Trophoblast cell (in vitro differentiated cells and primary cell): ENCODE measurements around the gene CPTP.
A peak's percentile ranks its signal among the peaks of the same experiment; 100 is the strongest.

Experiments used
- DNase-seq, 2 donors: peaks; one replicate each; pipeline ENCODE4 v3.0.0-alpha.2; 2016
- H2AFZ ChIP-seq: 2 replicates; pipeline ENCODE4 v1.6.1; 2013; ENCODE audit warnings: low read length, moderate library complexity, mild to moderate bottlenecking; ENCODE audit not compliant: insufficient read depth, poor library complexity
- H2AK5ac ChIP-seq: 2 replicates; pipeline ENCODE4 v1.6.1; 2013; ENCODE audit warnings: mild to moderate bottlenecking, low read length
- H2BK120ac ChIP-seq: 2 replicates; pipeline ENCODE4 v1.6.1; 2013; ENCODE audit warnings: low read length, mild to moderate bottlenecking, moderate library complexity; ENCODE audit not compliant: insufficient read depth, poor library complexity
- H2BK12ac ChIP-seq: 2 replicates; pipeline ENCODE4 v1.6.1; 2013; ENCODE audit warnings: mild to moderate bottlenecking, low read length, moderate library complexity
- H2BK5ac ChIP-seq: 2 replicates; pipeline ENCODE4 v1.6.1; 2013; ENCODE audit warnings: low read length, low read depth, moderate library complexity, mild to moderate bottlenecking; ENCODE audit not compliant: poor library complexity
- H3K14ac ChIP-seq: 2 replicates; pipeline ENCODE4 v1.6.1; 2013; ENCODE audit warnings: mild to moderate bottlenecking, low read length
- H3K18ac ChIP-seq: 2 replicates; pipeline ENCODE4 v1.6.1; 2013; ENCODE audit warnings: mild to moderate bottlenecking, low read length
- H3K23ac ChIP-seq: 2 replicates; pipeline ENCODE4 v1.6.1; 2013; ENCODE audit warnings: low read length
- H3K27ac ChIP-seq: 2 replicates; pipeline ENCODE4 v1.5.1; 2013; ENCODE audit warnings: low read depth, mild to moderate bottlenecking, inconsistent platforms, low read length, moderate library complexity
- H3K27me3 ChIP-seq: 2 replicates; pipeline ENCODE4 v1.6.1; 2013; ENCODE audit warnings: inconsistent platforms, mild to moderate bottlenecking, low read length, moderate library complexity; ENCODE audit not compliant: insufficient read depth
- H3K36me3 ChIP-seq, 2 experiments: 1 replicate in 1 of 2; 2 replicates in 1 of 2; pipeline ENCODE4 v1.6.1; 2013; ENCODE audit warnings: low read length in 2 of 2, mild to moderate bottlenecking in 2 of 2, moderate library complexity in 1 of 2; ENCODE audit not compliant: insufficient read depth in 2 of 2, control insufficient read depth in 1 of 2
- H3K4ac ChIP-seq: 2 replicates; pipeline ENCODE4 v1.6.1; 2013; ENCODE audit warnings: low read depth, mild to moderate bottlenecking, low read length, moderate library complexity
- H3K4me1 ChIP-seq, 2 experiments: 1 replicate in 1 of 2; 2 replicates in 1 of 2; pipeline ENCODE4 v1.6.1; 2013; ENCODE audit warnings: low read length in 2 of 2, mild to moderate bottlenecking in 2 of 2, moderate library complexity in 1 of 2; ENCODE audit not compliant: insufficient read depth in 2 of 2, control insufficient read depth in 1 of 2
- H3K4me2 ChIP-seq: 2 replicates; pipeline ENCODE4 v1.6.1; 2013; ENCODE audit warnings: inconsistent platforms, mild to moderate bottlenecking, low read length, moderate library complexity
- H3K4me3 ChIP-seq: 2 replicates; pipeline ENCODE4 v1.5.1; 2013; ENCODE audit warnings: mild to moderate bottlenecking, low read depth, low read length, inconsistent platforms
- H3K79me1 ChIP-seq: one replicate; pipeline ENCODE4 v1.6.1; 2013; ENCODE audit warnings: low read length
- H3K79me2 ChIP-seq: 2 replicates; pipeline ENCODE4 v1.6.1; 2013; ENCODE audit warnings: low read length, mild to moderate bottlenecking; ENCODE audit not compliant: control insufficient read depth, insufficient read depth, poor library complexity
- H3K9ac ChIP-seq: 2 replicates; pipeline ENCODE4 v1.6.1; 2013; ENCODE audit warnings: mild to moderate bottlenecking, low read length
- H3K9me3 ChIP-seq: 2 replicates; pipeline ENCODE4 v1.6.1; 2013; ENCODE audit warnings: low read depth, mild to moderate bottlenecking, control low read depth, inconsistent platforms, low read length; ENCODE audit not compliant: insufficient read depth
- H4K12ac ChIP-seq: 2 replicates; pipeline ENCODE4 v1.6.1; 2013; ENCODE audit warnings: low read depth, mild to moderate bottlenecking, low read length, moderate library complexity
- H4K8ac ChIP-seq: 2 replicates; pipeline ENCODE4 v1.6.1; 2013; ENCODE audit warnings: low read depth, mild to moderate bottlenecking, low read length, moderate library complexity
- H4K91ac ChIP-seq: one replicate; pipeline ENCODE4 v1.6.1; 2013; ENCODE audit warnings: low read depth, mild to moderate bottlenecking, low read length, moderate library complexity
- WGBS: extraction: QIAGEN DNeasy Blood & Tissue Kit; methylation state at CpG from one replicate; pipeline ENCODE4 v1.1.7; 2013; ENCODE audit warnings: missing lambda C conversion rate; ENCODE audit not compliant: insufficient read length, insufficient coverage; ENCODE audit errors: extremely low coverage; 5-methylcytosine and 5-hydroxymethylcytosine counted together

CPTP gene

GRCh38 chr1:1318131-1318652 lies 6.4 kb upstream of the CPTP start:
- Histone ChIP-seq H2BK120ac (no peak overlapping the region), H4K91ac (no peak overlapping the region), H3K4me2 (no peak overlapping the region), H3K4me1 (peaks cover 0 to 4% of the 10 kb centered on the region in 2 experiments), H3K4me3 (no peak overlapping the region), H2BK12ac (no peak overlapping the region), H3K4ac (no peak overlapping the region), H4K12ac (no peak overlapping the region), H3K18ac (no peak overlapping the region), H2AFZ (no peak overlapping the region), H3K27ac (no peak overlapping the region), H3K14ac (no peak overlapping the region), H3K27me3 (no peaks in the 10 kb centered on the region), H3K9ac (no peak overlapping the region), H3K9me3 (no peaks in the 10 kb centered on the region), H4K8ac (no peak overlapping the region), H3K79me1 (no peaks in the 10 kb centered on the region), H3K36me3 (peaks cover 58 to 59% of the 10 kb centered on the region in 2 experiments), H3K23ac (no peak overlapping the region), H2BK5ac (no peak overlapping the region), H3K79me2 (peaks cover 10% of the 10 kb centered on the region), H2AK5ac (no peak overlapping the region)
- WGBS: no CpG with 5 or more reads among the region's 9 CpGs
- peak; percentile 62 to 74 for DNase-seq

- Histone ChIP-seq H3K9me3 (no peaks in the 10 kb centered on the region), H2AK5ac (no peak overlapping the region), H3K23ac (no peak overlapping the region), H3K27me3 (no peaks in the 10 kb centered on the region), H4K91ac (no peak overlapping the region), H2BK5ac (no peak overlapping the region), H2BK120ac (no peak overlapping the region), H2AFZ (no peak overlapping the region), H3K36me3 (peaks cover 50% of the 10 kb centered on the region in 2 experiments), H4K12ac (no peak overlapping the region), H3K18ac (no peak overlapping the region), H3K4ac (no peak overlapping the region), H3K4me1 (peaks cover 2 to 6% of the 10 kb centered on the region in 2 experiments), H3K14ac (no peak overlapping the region), H3K79me2 (peaks cover 13% of the 10 kb centered on the region), H2BK12ac (no peak overlapping the region), H3K4me2 (no peak overlapping the region), H4K8ac (no peak overlapping the region), H3K4me3 (no peak overlapping the region), H3K27ac (no peak overlapping the region), H3K9ac (no peak overlapping the region), H3K79me1 (no peaks in the 10 kb centered on the region)
- no peak for DNase-seq
- no CpG with 5 or more reads among the region's 36 CpGs for WGBS
Measured at GRCh38 chr1:1318777-1319645, 5.6 kb upstream of the CPTP start.

DNA sequence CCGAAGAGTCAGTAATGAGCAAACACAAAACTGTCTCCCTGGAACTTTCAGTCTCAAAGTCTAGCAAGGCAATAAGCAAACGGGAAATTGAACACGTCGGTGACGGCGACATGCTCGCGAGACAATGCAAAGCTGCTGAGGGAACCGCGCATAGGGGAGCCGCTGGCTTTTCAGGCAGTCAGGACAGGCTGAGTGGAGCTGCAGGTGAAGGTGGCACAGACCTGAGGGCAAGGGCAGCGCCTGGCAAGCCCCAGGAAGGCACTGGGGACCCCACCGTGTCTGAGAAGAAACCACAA lies 5.0 kb upstream of the CPTP start:
- Histone ChIP-seq H3K23ac (no peak overlapping the region), H2BK120ac (no peak overlapping the region), H3K4ac (no peak overlapping the region), H3K4me1 (peaks cover 2 to 6% of the 10 kb centered on the region in 2 experiments), H3K4me3 (no peak overlapping the region), H3K79me1 (peaks cover 4% of the 10 kb centered on the region), H4K8ac (no peak overlapping the region), H3K9ac (no peak overlapping the region), H4K91ac (no peak overlapping the region), H3K36me3 (peaks cover 44 to 45% of the 10 kb centered on the region in 2 experiments), H3K79me2 (peaks cover 17% of the 10 kb centered on the region), H3K9me3 (no peaks in the 10 kb centered on the region), H2AFZ (no peak overlapping the region), H3K4me2 (no peak overlapping the region), H3K27me3 (no peaks in the 10 kb centered on the region), H2AK5ac (no peak overlapping the region), H3K14ac (no peak overlapping the region), H2BK5ac (no peak overlapping the region), H3K27ac (no peak overlapping the region), H2BK12ac (no peak overlapping the region), H4K12ac (no peak overlapping the region), H3K18ac (no peak overlapping the region)
- DNase-seq: no peak
- WGBS: no CpG with 5 or more reads among the region's 13 CpGs

- Histone ChIP-seq H2AFZ (no peak overlapping the region), H4K8ac (no peak overlapping the region), H3K23ac (no peak overlapping the region), H4K91ac (no peak overlapping the region), H3K9me3 (peaks cover 3% of the 10 kb centered on the region), H3K4me3 (no peak overlapping the region), H2AK5ac (no peak overlapping the region), H3K18ac (no peak overlapping the region), H3K14ac (no peak overlapping the region), H3K36me3 (peaks cover 35 to 36% of the 10 kb centered on the region in 2 experiments), H3K27ac (no peak overlapping the region), H2BK5ac (no peak overlapping the region), H2BK12ac (no peak overlapping the region), H3K79me2 (peaks cover 26% of the 10 kb centered on the region), H3K9ac (no peak overlapping the region), H3K4me1 (peaks cover 12 to 14% of the 10 kb centered on the region in 2 experiments), H3K4ac (peak overlapping the region; percentile 43), H3K79me1 (peaks cover 9% of the 10 kb centered on the region), H2BK120ac (no peak overlapping the region), H3K27me3 (no peaks in the 10 kb centered on the region), H3K4me2 (no peak overlapping the region), H4K12ac (no peak overlapping the region)
- no CpG with 5 or more reads among the region's 23 CpGs for WGBS
- DNase-seq: no peak
Measured at GRCh38 chr1:1320666-1321448, 3.7 kb upstream of the CPTP start.
